K562 (cell line): Measurements from ENCODE around the gene RAP1A. TPM values are rescaled to one million over a fixed set of nuclear protein-coding genes. Genes with fewer than 3 reads are reported as not detected.

ENCODE experiments used
- ARID3A ChIP-seq: IDR thresholded peaks from 2 replicates; pipeline ENCODE4 v1.6.1; 2012; ENCODE audit warnings: low read depth, low read length, improper control_type of control experiment, borderline replicate concordance
- BCOR ChIP-seq: fragments of 450-650 bp; IDR thresholded peaks from 2 replicates; pipeline ENCODE4 v1.6.1; 2016
- CBX8 ChIP-seq: fragments of 200-600 bp; sonication (generic); IDR thresholded peaks from 2 replicates; pipeline ENCODE4 v1.6.1; 2012; ENCODE audit warnings: borderline replicate concordance, mixed run types, low read depth, mild to moderate bottlenecking, moderate library complexity, mixed read lengths, low read length, control low read depth, inconsistent platforms; ENCODE audit not compliant: poor library complexity, severe bottlenecking; ENCODE audit errors: extremely low read depth
- EP300 ChIP-seq: IDR thresholded peaks from 2 replicates; pipeline ENCODE4 v1.6.1; 2012; ENCODE audit warnings: low read length, improper control_type of control experiment
- HOMEZ ChIP-seq: fragments of 250-450 bp; sonication (Bioruptor Pico); IDR thresholded peaks from 2 replicates; pipeline ENCODE4 v1.4.0; 2020; ENCODE audit warnings: mild to moderate bottlenecking, moderate library complexity
- JUN ChIP-seq, 2 experiments: sonication (generic) in 1 of 2; formaldehyde crosslinking in 1 of 2; IDR thresholded peaks; 2 replicates each; pipeline versions ENCODE4 v1.6.1 to v1.8.0; 2012 to 2022; ENCODE audit warnings: borderline replicate concordance in 2 of 2, mild to moderate bottlenecking in 2 of 2, improper control_type of control experiment in 1 of 2, low read depth in 1 of 2, low read length in 1 of 2, missing genetic modification reagents in 1 of 2
- MTA3 ChIP-seq: fragments of 450-650 bp; formaldehyde crosslinking; IDR thresholded peaks from 2 replicates; pipeline ENCODE4 v1.6.1; 2017; ENCODE audit warnings: mild to moderate bottlenecking, borderline replicate concordance
- NBN ChIP-seq: fragments of 450-650 bp; IDR thresholded peaks from 2 replicates; pipeline ENCODE4 v1.6.1; 2016; ENCODE audit warnings: low read depth, mild to moderate bottlenecking
- NCOA1 ChIP-seq: fragments of 450-650 bp; IDR thresholded peaks from 2 replicates; pipeline ENCODE4 v1.6.1; 2016; ENCODE audit warnings: low read depth
- NFRKB ChIP-seq: fragments of 450-650 bp; IDR thresholded peaks from 2 replicates; pipeline ENCODE4 v1.6.1; 2016; ENCODE audit warnings: low read depth
- RBBP5 ChIP-seq: fragments of 200-600 bp; sonication (generic); IDR thresholded peaks from 2 replicates; pipeline ENCODE4 v1.6.1; 2012; ENCODE audit warnings: borderline replicate concordance, mild to moderate bottlenecking, low read length, control low read depth, inconsistent platforms; ENCODE audit not compliant: insufficient read depth, poor library complexity, severe bottlenecking
- RBFOX2 ChIP-seq: fragments of 200-400 bp; formaldehyde crosslinking; IDR thresholded peaks from 2 replicates; pipeline ENCODE4 v1.6.1; 2017; ENCODE audit warnings: low read depth, mild to moderate bottlenecking, low read length, moderate library complexity
- SMAD4 ChIP-seq: fragments of 250-450 bp; sonication (Bioruptor Pico); conservative IDR thresholded peaks from 2 replicates; pipeline ENCODE4 v1.8.0; 2021; ENCODE audit warnings: inconsistent platforms, mild to moderate bottlenecking, moderate library complexity
- STAG1 ChIP-seq: sonication (generic); formaldehyde crosslinking; IDR thresholded peaks from 2 replicates; pipeline ENCODE4 v1.5.0; 2020; ENCODE audit warnings: missing genetic modification reagents, borderline replicate concordance
- TFE3 ChIP-seq: fragments of 450-650 bp; formaldehyde crosslinking; IDR thresholded peaks from 2 replicates; pipeline ENCODE4 v1.4.0; 2020; ENCODE audit warnings: mild to moderate bottlenecking, mixed read lengths
- TRIM24 ChIP-seq, 2 experiments: fragments of 450-650 bp; IDR thresholded peaks; 2 replicates each; pipeline ENCODE4 v1.6.1; 2016
- TRIM28 ChIP-seq: fragments of 450-650 bp; IDR thresholded peaks from 2 replicates; pipeline ENCODE4 v1.6.1; 2017
- ZNF143 ChIP-seq: sonication (generic); formaldehyde crosslinking; IDR thresholded peaks from 2 replicates; pipeline ENCODE4 v1.9.0; 2022; ENCODE audit warnings: mild to moderate bottlenecking, missing genetic modification reagents
- ZNF184 ChIP-seq: sonication (generic); formaldehyde crosslinking; IDR thresholded peaks from 2 replicates; pipeline ENCODE4 v1.5.0; 2020; ENCODE audit warnings: missing genetic modification reagents
- ZNF197 ChIP-seq: fragments of 200-800 bp; sonication (Bioruptor generic); IDR thresholded peaks from 2 replicates; pipeline ENCODE4 v1.6.1; 2016; ENCODE audit warnings: low read depth, missing genetic modification characterization, missing compliant biosample characterization
- ZNF316 ChIP-seq: fragments of 450-650 bp; IDR thresholded peaks from 2 replicates; pipeline ENCODE4 v1.6.1; 2016
- ZNF384 ChIP-seq: IDR thresholded peaks from 2 replicates; pipeline ENCODE4 v1.6.1; 2012; ENCODE audit warnings: low read depth, low read length, improper control_type of control experiment
- polyA plus RNA-seq, 8 experiments: library from polyadenylated mRNA; depleted of rRNA in 4 of 8; stranded (reverse) in 5 of 8; unstranded in 3 of 8; fragments of >200 nt; fragmentation: Nextera tagmentation in 2 of 8; fragmentation: Illumina TruSeq in 1 of 8; extraction: Ambion mirVana in 2 of 8; extraction: Trizol in 1 of 8; gene quantifications; 2 replicates each; pipeline versions ENCODE4 v1.2.1 to v1.2.3, GENCODE V29; 2011 to 2014; ENCODE audit warnings: inconsistent platforms in 1 of 8, missing spikeins in 1 of 8
- total RNA-seq, 7 experiments: library from RNA; depleted of rRNA in 6 of 7; stranded (reverse); fragments of >200 nt in 6 of 7; fragmentation: Illumina TruSeq in 2 of 7; extraction: Trizol in 2 of 7; gene quantifications; 2 replicates each; pipeline versions ENCODE4 v1.2.1 to v1.2.3, GENCODE V29; 2011 to 2021; ENCODE audit warnings: low replicate concordance in 1 of 7

RAP1A gene
- total and polyA plus RNA-seq, 9 of the 15 experiments (the other 6 are each of a cell fraction or from before 2014, with no cell fraction given), result 13.4 to 86.2 (median 32.5) TPM

GRCh38 chr1:111592389-111593361 lies 26.9 kb upstream of the RAP1A start (continued):
- TF ChIP-seq ARID3A, result 0 out of 2 replicates have a peak, but pooled peaks have one; percentile 14
- 0 out of 2 replicates have a peak, but pooled peaks have one; percentile 14 for TF ChIP-seq BCOR
- no peak for TF ChIP-seq CBX8
- TF ChIP-seq ZNF184 (CRISPR knock-in tag), result no peak
- TF ChIP-seq JUN (IDR thresholded peaks at IDR 0.05; ENCODE audit: borderline replicate concordance, low read depth, low read length), result peak; percentile 76; the same call in 1 of the 2 replicates
- no peak for TF ChIP-seq JUN (CRISPR knock-in tag; IDR thresholded peaks at IDR 0.05; ENCODE audit: borderline replicate concordance)
- TF ChIP-seq ZNF197 (CRISPR knock-in tag), result peak; percentile 59; the same call in 1 of the 2 replicates
- TF ChIP-seq NFRKB, result peak; percentile 78; the same call in 1 of the 2 replicates
- peak; percentile 53; the same call in 1 of the 2 replicates for TF ChIP-seq TRIM28
- TF ChIP-seq SMAD4 (CRISPR knock-in tag), result peak; percentile 65
- no peak for TF ChIP-seq TFE3 (CRISPR knock-in tag)
- peak; percentile 55; the same call in 1 of the 2 replicates for TF ChIP-seq EP300
- TF ChIP-seq RBBP5, result peak; percentile 13
- no peak for TF ChIP-seq HOMEZ (CRISPR knock-in tag)
- 0 out of 2 replicates have a peak, but pooled peaks have one; percentile 5 for TF ChIP-seq ZNF316
- no peak for TF ChIP-seq STAG1 (CRISPR knock-in tag)
- TF ChIP-seq NCOA1, result 0 out of 2 replicates have a peak, but pooled peaks have one; percentile 16
- TF ChIP-seq RBFOX2, result 0 out of 2 replicates have a peak, but pooled peaks have one; percentile 12
- TF ChIP-seq MTA3, result peak; percentile 94; the same call in 1 of the 2 replicates
- TF ChIP-seq ZNF384, result peak; percentile 49; the same call in 1 of the 2 replicates
- no peak for TF ChIP-seq ZNF143
- TF ChIP-seq TRIM24 (IDR thresholded peaks at IDR 0.05), result peak; percentile 46 to 65; a peak in 3 of 4 replicates
- TF ChIP-seq NBN, result no peak
